GM12878 (cell line): ENCODE data around the gene HIPK4. TPM values are rescaled to one million over a fixed set of nuclear protein-coding genes. Genes with fewer than 3 reads are reported as not detected.

ENCODE experiments used
- CREM ChIP-seq: IDR thresholded peaks from 2 replicates; pipeline ENCODE4 v1.6.1; 2014; ENCODE audit warnings: antibody characterized with exemption, low read depth
- KAT2A ChIP-seq: conservative IDR thresholded peaks from 2 replicates; pipeline ENCODE4 v1.6.1; 2011; ENCODE audit warnings: low read depth, low read length; ENCODE audit not compliant: control insufficient read depth
- KLF5 ChIP-seq: fragments of 450-650 bp; IDR thresholded peaks from 2 replicates; pipeline ENCODE4 v1.6.1; 2014; ENCODE audit warnings: mild to moderate bottlenecking; ENCODE audit not compliant: partially characterized antibody
- MTA3 ChIP-seq: IDR thresholded peaks from 2 replicates; pipeline ENCODE4 v1.6.1; 2012; ENCODE audit warnings: low read length, inconsistent platforms, borderline replicate concordance
- NFYA ChIP-seq: IDR thresholded peaks from 2 replicates; pipeline ENCODE4 v1.6.1; 2011; ENCODE audit warnings: low read depth, mild to moderate bottlenecking, low read length, improper control_type of control experiment, borderline replicate concordance
- PML ChIP-seq: IDR thresholded peaks from 2 replicates; pipeline ENCODE4 v1.6.1; 2012; ENCODE audit warnings: low read length, inconsistent platforms
- RFX5 ChIP-seq: IDR thresholded peaks from 2 replicates; pipeline ENCODE4 v1.6.1; 2011; ENCODE audit warnings: low read depth, low read length, improper control_type of control experiment
- SIN3A ChIP-seq: IDR thresholded peaks from 2 replicates; pipeline ENCODE4 v1.6.1; 2012; ENCODE audit warnings: low read depth, low read length, improper control_type of control experiment
- SPI1 ChIP-seq: IDR thresholded peaks from 2 replicates; pipeline ENCODE4 v1.6.1; 2011; ENCODE audit warnings: low read depth, mild to moderate bottlenecking, low read length, moderate library complexity, borderline replicate concordance; ENCODE audit not compliant: insufficient read depth
- STAT1 ChIP-seq: fragments of 450-650 bp; conservative IDR thresholded peaks from 2 replicates; pipeline ENCODE4 v1.6.1; 2014; ENCODE audit warnings: antibody characterized with exemption, mild to moderate bottlenecking
- polyA plus RNA-seq, 11 experiments: library from polyadenylated mRNA; depleted of rRNA in 4 of 11; unstranded in 6 of 11; stranded (reverse) in 5 of 11; fragments of >200 nt; fragmentation: Nextera tagmentation in 4 of 11; fragmentation: Illumina TruSeq in 1 of 11; extraction: Ambion mirVana in 4 of 11; extraction: Trizol in 1 of 11; gene quantifications; 1 replicate in 1 of 11; 2 replicates in 10 of 11; pipeline versions ENCODE4 v1.2.1 to v1.2.3, GENCODE V29; 2011 to 2016; ENCODE audit warnings: inconsistent platforms in 2 of 11, missing spikeins in 2 of 11, low read depth in 1 of 11
- total RNA-seq, 4 experiments: library from RNA; depleted of rRNA in 3 of 4; stranded (reverse); fragments of >200 nt in 3 of 4; fragmentation: Illumina TruSeq in 1 of 4; extraction: Trizol in 1 of 4; gene quantifications; 2 replicates each; pipeline versions ENCODE4 v1.2.1 to v1.2.3, GENCODE V29; 2013 to 2021
- TF ChIP-seq, protein P1 (sequence below): fragments of 450-650 bp; IDR thresholded peaks from 2 replicates; pipeline ENCODE4 v1.6.1; 2017; ENCODE audit warnings: borderline replicate concordance
- TF ChIP-seq, protein P2 (sequence below): fragments of 450-650 bp; IDR thresholded peaks from 2 replicates; pipeline ENCODE4 v1.6.1; 2017; ENCODE audit warnings: low read depth, mild to moderate bottlenecking, moderate library complexity
- TF ChIP-seq, protein P3 (sequence below): fragments of 450-650 bp; formaldehyde crosslinking; IDR thresholded peaks from 2 replicates; pipeline ENCODE4 v1.4.0; 2022; ENCODE audit warnings: mild to moderate bottlenecking, moderate library complexity
- TF ChIP-seq, protein P4 (sequence below): fragments of 450-650 bp; IDR thresholded peaks from 2 replicates; pipeline ENCODE4 v1.6.1; 2017; ENCODE audit warnings: mild to moderate bottlenecking, moderate library complexity

The HIPK4 gene
- total and polyA plus RNA-seq, 10 of the 15 experiments (the other 5 are each of a cell fraction or from before 2014, with no cell fraction given): 0.07 to 0.13 (median 0.08) TPM; not detected in 7

DNA sequence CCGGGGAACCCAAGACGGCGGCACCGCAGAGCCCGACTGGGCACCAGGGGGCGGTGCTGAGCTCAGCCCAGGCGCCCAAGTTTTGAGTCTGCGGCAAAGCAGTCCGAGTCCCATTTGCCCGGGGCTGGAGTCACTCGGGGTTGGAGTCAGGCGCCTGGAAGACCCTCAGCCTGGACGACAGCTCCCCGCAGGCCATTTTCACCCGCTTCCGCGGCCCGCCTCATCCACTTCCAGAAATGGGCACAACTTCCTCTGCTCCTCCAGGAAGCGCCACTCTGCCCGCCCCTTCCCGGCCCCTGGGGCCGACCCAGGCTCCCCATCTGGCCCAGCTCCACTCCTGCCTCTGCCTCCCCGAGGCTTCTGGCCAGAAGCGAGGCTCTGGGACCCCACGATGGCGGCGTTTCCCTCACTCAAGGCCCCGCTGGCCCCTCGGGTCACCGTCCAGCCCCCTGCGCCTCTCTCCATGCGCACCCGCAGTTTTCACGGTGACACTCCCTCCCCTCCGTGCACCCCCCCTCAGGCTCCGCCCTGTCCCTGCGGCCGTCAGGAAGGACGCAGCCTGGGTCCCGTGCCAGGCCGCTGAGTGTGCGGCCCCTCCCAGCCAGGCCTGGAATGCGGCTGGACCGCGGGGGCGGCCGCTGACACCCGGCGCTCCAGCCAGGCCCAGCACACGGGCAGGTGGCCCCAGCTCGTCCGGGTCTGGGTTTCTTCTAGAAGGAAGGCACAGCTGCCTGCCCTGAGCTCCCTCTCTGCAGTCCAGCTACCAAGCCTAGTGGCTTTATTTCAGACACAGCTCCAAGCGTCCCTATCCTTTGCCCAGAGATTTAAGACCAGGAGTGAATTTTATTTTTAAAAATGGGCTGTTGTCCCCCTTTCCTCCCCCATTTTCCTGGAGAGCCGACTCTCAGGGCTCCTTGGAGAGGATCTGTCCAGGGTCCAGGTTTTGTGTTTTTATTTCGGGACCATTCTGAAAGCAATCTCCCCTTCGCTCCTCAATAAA lies 31.1 kb upstream of the HIPK4 start (continued):
- TF ChIP-seq NFYA: no peak
- TF ChIP-seq STAT1: 0 out of 2 replicates have a peak, but pooled peaks have one; percentile 29
- TF ChIP-seq, protein P1, sequence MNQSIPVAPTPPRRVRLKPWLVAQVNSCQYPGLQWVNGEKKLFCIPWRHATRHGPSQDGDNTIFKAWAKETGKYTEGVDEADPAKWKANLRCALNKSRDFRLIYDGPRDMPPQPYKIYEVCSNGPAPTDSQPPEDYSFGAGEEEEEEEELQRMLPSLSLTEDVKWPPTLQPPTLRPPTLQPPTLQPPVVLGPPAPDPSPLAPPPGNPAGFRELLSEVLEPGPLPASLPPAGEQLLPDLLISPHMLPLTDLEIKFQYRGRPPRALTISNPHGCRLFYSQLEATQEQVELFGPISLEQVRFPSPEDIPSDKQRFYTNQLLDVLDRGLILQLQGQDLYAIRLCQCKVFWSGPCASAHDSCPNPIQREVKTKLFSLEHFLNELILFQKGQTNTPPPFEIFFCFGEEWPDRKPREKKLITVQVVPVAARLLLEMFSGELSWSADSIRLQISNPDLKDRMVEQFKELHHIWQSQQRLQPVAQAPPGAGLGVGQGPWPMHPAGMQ: no peak
- TF ChIP-seq, protein P2, sequence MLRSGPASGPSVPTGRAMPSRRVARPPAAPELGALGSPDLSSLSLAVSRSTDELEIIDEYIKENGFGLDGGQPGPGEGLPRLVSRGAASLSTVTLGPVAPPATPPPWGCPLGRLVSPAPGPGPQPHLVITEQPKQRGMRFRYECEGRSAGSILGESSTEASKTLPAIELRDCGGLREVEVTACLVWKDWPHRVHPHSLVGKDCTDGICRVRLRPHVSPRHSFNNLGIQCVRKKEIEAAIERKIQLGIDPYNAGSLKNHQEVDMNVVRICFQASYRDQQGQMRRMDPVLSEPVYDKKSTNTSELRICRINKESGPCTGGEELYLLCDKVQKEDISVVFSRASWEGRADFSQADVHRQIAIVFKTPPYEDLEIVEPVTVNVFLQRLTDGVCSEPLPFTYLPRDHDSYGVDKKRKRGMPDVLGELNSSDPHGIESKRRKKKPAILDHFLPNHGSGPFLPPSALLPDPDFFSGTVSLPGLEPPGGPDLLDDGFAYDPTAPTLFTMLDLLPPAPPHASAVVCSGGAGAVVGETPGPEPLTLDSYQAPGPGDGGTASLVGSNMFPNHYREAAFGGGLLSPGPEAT: peak; percentile 76; the same call in 1 of the 2 replicates
- TF ChIP-seq PML: peak; percentile 77; the same call in 1 of the 2 replicates
- peak; percentile 58; the same call in 1 of the 2 replicates for TF ChIP-seq SIN3A
- TF ChIP-seq MTA3: no peak
- peak; percentile 47 for TF ChIP-seq KLF5
- no peak for TF ChIP-seq CREM
- TF ChIP-seq SPI1: 0 out of 2 replicates have a peak, but pooled peaks have one; percentile 22
- TF ChIP-seq, protein P3, sequence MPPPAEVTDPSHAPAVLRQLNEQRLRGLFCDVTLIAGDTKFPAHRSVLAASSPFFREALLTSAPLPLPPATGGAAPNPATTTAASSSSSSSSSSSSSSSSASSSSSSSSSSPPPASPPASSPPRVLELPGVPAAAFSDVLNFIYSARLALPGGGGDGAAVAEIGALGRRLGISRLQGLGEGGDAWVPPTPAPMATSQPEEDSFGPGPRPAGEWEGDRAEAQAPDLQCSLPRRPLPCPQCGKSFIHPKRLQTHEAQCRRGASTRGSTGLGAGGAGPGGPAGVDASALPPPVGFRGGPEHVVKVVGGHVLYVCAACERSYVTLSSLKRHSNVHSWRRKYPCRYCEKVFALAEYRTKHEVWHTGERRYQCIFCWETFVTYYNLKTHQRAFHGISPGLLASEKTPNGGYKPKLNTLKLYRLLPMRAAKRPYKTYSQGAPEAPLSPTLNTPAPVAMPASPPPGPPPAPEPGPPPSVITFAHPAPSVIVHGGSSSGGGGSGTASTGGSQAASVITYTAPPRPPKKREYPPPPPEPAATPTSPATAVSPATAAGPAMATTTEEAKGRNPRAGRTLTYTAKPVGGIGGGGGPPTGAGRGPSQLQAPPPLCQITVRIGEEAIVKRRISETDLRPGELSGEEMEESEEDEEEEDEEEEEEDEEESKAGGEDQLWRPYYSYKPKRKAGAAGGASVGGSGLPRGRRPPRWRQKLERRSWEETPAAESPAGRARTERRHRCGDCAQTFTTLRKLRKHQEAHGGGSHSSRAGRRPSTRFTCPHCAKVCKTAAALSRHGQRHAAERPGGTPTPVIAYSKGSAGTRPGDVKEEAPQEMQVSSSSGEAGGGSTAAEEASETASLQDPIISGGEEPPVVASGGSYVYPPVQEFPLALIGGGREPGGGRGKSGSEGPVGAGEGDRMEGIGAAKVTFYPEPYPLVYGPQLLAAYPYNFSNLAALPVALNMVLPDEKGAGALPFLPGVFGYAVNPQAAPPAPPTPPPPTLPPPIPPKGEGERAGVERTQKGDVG (CRISPR knock-in tag): no peak
- TF ChIP-seq, protein P4, sequence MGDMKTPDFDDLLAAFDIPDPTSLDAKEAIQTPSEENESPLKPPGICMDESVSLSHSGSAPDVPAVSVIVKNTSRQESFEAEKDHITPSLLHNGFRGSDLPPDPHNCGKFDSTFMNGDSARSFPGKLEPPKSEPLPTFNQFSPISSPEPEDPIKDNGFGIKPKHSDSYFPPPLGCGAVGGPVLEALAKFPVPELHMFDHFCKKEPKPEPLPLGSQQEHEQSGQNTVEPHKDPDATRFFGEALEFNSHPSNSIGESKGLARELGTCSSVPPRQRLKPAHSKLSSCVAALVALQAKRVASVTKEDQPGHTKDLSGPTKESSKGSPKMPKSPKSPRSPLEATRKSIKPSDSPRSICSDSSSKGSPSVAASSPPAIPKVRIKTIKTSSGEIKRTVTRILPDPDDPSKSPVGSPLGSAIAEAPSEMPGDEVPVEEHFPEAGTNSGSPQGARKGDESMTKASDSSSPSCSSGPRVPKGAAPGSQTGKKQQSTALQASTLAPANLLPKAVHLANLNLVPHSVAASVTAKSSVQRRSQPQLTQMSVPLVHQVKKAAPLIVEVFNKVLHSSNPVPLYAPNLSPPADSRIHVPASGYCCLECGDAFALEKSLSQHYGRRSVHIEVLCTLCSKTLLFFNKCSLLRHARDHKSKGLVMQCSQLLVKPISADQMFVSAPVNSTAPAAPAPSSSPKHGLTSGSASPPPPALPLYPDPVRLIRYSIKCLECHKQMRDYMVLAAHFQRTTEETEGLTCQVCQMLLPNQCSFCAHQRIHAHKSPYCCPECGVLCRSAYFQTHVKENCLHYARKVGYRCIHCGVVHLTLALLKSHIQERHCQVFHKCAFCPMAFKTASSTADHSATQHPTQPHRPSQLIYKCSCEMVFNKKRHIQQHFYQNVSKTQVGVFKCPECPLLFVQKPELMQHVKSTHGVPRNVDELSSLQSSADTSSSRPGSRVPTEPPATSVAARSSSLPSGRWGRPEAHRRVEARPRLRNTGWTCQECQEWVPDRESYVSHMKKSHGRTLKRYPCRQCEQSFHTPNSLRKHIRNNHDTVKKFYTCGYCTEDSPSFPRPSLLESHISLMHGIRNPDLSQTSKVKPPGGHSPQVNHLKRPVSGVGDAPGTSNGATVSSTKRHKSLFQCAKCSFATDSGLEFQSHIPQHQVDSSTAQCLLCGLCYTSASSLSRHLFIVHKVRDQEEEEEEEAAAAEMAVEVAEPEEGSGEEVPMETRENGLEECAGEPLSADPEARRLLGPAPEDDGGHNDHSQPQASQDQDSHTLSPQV: no peak
- TF ChIP-seq KAT2A: no peak
- TF ChIP-seq RFX5: 0 out of 2 replicates have a peak, but pooled peaks have one; percentile 43
